SJCRH30 (cell line): Measurements from ENCODE around the gene ZNF106. TPM values are rescaled to one million over a fixed set of nuclear protein-coding genes. Genes with fewer than 3 reads are reported as not detected.

ENCODE experiments used
- DNase-seq, 2 experiments: peaks; one replicate each; pipeline ENCODE4 v3.0.0-alpha.2; 2015 to 2020
- H3K27ac ChIP-seq: fragments of 250-450 bp; sonication (Bioruptor Pico); 2 replicates; pipeline ENCODE4 v1.5.1; 2020; ENCODE audit warnings: mild to moderate bottlenecking, moderate library complexity
- H3K27me3 ChIP-seq: fragments of 250-450 bp; sonication (Bioruptor Pico); 2 replicates; pipeline ENCODE4 v1.5.1; 2020; ENCODE audit warnings: mild to moderate bottlenecking, moderate library complexity
- H3K36me3 ChIP-seq: fragments of 250-450 bp; sonication (Bioruptor Pico); 2 replicates; pipeline ENCODE4 v1.5.1; 2020; ENCODE audit warnings: mild to moderate bottlenecking, moderate library complexity
- H3K4me1 ChIP-seq: fragments of 250-450 bp; sonication (Bioruptor Pico); 2 replicates; pipeline ENCODE4 v1.5.1; 2020; ENCODE audit warnings: mild to moderate bottlenecking, moderate library complexity
- H3K4me3 ChIP-seq: fragments of 250-450 bp; sonication (Bioruptor Pico); 2 replicates; pipeline ENCODE4 v1.5.1; 2020; ENCODE audit warnings: mild to moderate bottlenecking, moderate library complexity
- H3K9me3 ChIP-seq: fragments of 250-450 bp; sonication (Bioruptor Pico); replicated peaks from 2 replicates; pipeline ENCODE4 v1.5.1; 2020; ENCODE audit warnings: mild to moderate bottlenecking, moderate library complexity
- total RNA-seq: library from RNA; depleted of rRNA; stranded (reverse); fragments of >200 nt; shearing (Covaris generic); gene quantifications from 2 replicates; pipeline ENCODE4 v1.2.3, GENCODE V29; 2014

The ZNF106 gene
- total RNA-seq, 1 experiment from 2014 or later: 86.2 TPM

GRCh38 chr15:42456531-42456930 lies 34.4 kb downstream of the ZNF106 start:
- no peak for DNase-seq
- Histone ChIP-seq H3K36me3 (peaks cover 9% of the 10 kb centered on the region), H3K4me1 (peaks cover 11% of the 10 kb centered on the region), H3K9me3 (no peaks in the 10 kb centered on the region), H3K27ac (peak overlapping the region; percentile 75), H3K4me3 (peak overlapping the region; percentile 37), H3K27me3 (no peaks in the 10 kb centered on the region)

GRCh38 chr15:42453826-42454225 lies 37.1 kb downstream of the ZNF106 start:
- H3K36me3 ChIP-seq: peaks cover 36% of the 10 kb centered on the region
- H3K4me1 ChIP-seq: peaks cover 10% of the 10 kb centered on the region
- DNase-seq: no peak

GRCh38 chr15:42450425-42450790 lies 40.5 kb downstream of the ZNF106 start:
- Histone ChIP-seq H3K9me3 (no peaks in the 10 kb centered on the region), H3K36me3 (peaks cover 66% of the 10 kb centered on the region), H3K4me3 (no peak overlapping the region), H3K27me3 (no peaks in the 10 kb centered on the region), H3K27ac (no peak overlapping the region), H3K4me1 (no peaks in the 10 kb centered on the region)
- no peak for DNase-seq

More at GRCh38 chr15:42453826-42454225, 37.1 kb downstream of the ZNF106 start:
- H3K9me3 ChIP-seq: no peaks in the 10 kb centered on the region
- H3K4me3 ChIP-seq: no peak overlapping the region
- no peaks in the 10 kb centered on the region for H3K27me3 ChIP-seq
- H3K27ac ChIP-seq: no peak overlapping the region

- H3K4me3 ChIP-seq: no peak overlapping the region
Measured at GRCh38 chr15:42449770-42450424, 41.0 kb downstream of the ZNF106 start.

GRCh38 chr15:42448281-42448680 lies 42.7 kb downstream of the ZNF106 start:
- H3K27ac ChIP-seq: no peak overlapping the region
- peaks cover 80% of the 10 kb centered on the region for H3K36me3 ChIP-seq
- no peaks in the 10 kb centered on the region for H3K9me3 ChIP-seq
- no peak for DNase-seq
- H3K4me1 ChIP-seq: no peaks in the 10 kb centered on the region
- H3K27me3 ChIP-seq: no peaks in the 10 kb centered on the region
- H3K4me3 ChIP-seq: no peak overlapping the region

More at GRCh38 chr15:42449770-42450424, 41.0 kb downstream of the ZNF106 start:
- H3K9me3 ChIP-seq: no peaks in the 10 kb centered on the region
- DNase-seq: no peak
- peaks cover 69% of the 10 kb centered on the region for H3K36me3 ChIP-seq
- H3K27ac ChIP-seq: no peak overlapping the region
- H3K27me3 ChIP-seq: no peaks in the 10 kb centered on the region
- no peaks in the 10 kb centered on the region for H3K4me1 ChIP-seq

GRCh38 chr15:42447599-42447998 lies 43.3 kb downstream of the ZNF106 start:
- no peak overlapping the region for H3K27ac ChIP-seq
- peaks cover 86% of the 10 kb centered on the region for H3K36me3 ChIP-seq
- no peaks in the 10 kb centered on the region for H3K27me3 ChIP-seq
- H3K4me1 ChIP-seq: no peaks in the 10 kb centered on the region
- H3K9me3 ChIP-seq: no peaks in the 10 kb centered on the region
- H3K4me3 ChIP-seq: no peak overlapping the region
- no peak for DNase-seq

GRCh38 chr15:42445551-42445950 lies 45.4 kb downstream of the ZNF106 start:
- Histone ChIP-seq H3K4me3 (no peak overlapping the region), H3K9me3 (no peaks in the 10 kb centered on the region), H3K36me3 (peaks cover 85% of the 10 kb centered on the region), H3K27ac (no peak overlapping the region), H3K27me3 (no peaks in the 10 kb centered on the region), H3K4me1 (no peaks in the 10 kb centered on the region)
- DNase-seq: no peak

GRCh38 chr15:42444415-42445063 lies 46.4 kb downstream of the ZNF106 start:
- H3K27me3 ChIP-seq: no peaks in the 10 kb centered on the region
- peaks cover 84% of the 10 kb centered on the region for H3K36me3 ChIP-seq
- peak; percentile 34 to 50 for DNase-seq
- no peaks in the 10 kb centered on the region for H3K9me3 ChIP-seq
- no peaks in the 10 kb centered on the region for H3K4me1 ChIP-seq
- H3K27ac ChIP-seq: no peak overlapping the region
- no peak overlapping the region for H3K4me3 ChIP-seq

GRCh38 chr15:42427429-42428223 lies 63.3 kb downstream of the ZNF106 start:
- Histone ChIP-seq H3K36me3 (peaks cover 79% of the 10 kb centered on the region), H3K4me1 (peaks cover 18% of the 10 kb centered on the region), H3K4me3 (no peak overlapping the region), H3K27me3 (no peaks in the 10 kb centered on the region), H3K9me3 (no peaks in the 10 kb centered on the region), H3K27ac (peak overlapping the region; percentile 45)
- DNase-seq: peak; percentile 62 to 65

GRCh38 chr15:42421376-42421775 lies 69.6 kb downstream of the ZNF106 start:
- no peaks in the 10 kb centered on the region; the same call in 1 of the 2 replicates for H3K4me1 ChIP-seq
- no peaks in the 10 kb centered on the region for H3K27me3 ChIP-seq
- H3K36me3 ChIP-seq: peaks cover 81% of the 10 kb centered on the region
- H3K9me3 ChIP-seq: no peaks in the 10 kb centered on the region
- DNase-seq: no peak
- no peak overlapping the region for H3K27ac ChIP-seq
- H3K4me3 ChIP-seq: no peak overlapping the region

GRCh38 chr15:42419369-42419768 lies 71.6 kb downstream of the ZNF106 start:
- peaks cover 75% of the 10 kb centered on the region for H3K36me3 ChIP-seq
- no peaks in the 10 kb centered on the region for H3K4me1 ChIP-seq

GRCh38 chr15:42413920-42414319 lies 77.0 kb downstream of the ZNF106 start:
- peaks cover 43% of the 10 kb centered on the region for H3K36me3 ChIP-seq
- H3K27ac ChIP-seq: no peak overlapping the region
- no peak for DNase-seq
- no peaks in the 10 kb centered on the region for H3K9me3 ChIP-seq
- no peaks in the 10 kb centered on the region for H3K4me1 ChIP-seq
- H3K4me3 ChIP-seq: no peak overlapping the region
- no peaks in the 10 kb centered on the region for H3K27me3 ChIP-seq

More at GRCh38 chr15:42419369-42419768, 71.6 kb downstream of the ZNF106 start:
- Histone ChIP-seq H3K27ac (no peak overlapping the region), H3K4me3 (no peak overlapping the region), H3K27me3 (no peaks in the 10 kb centered on the region), H3K9me3 (no peaks in the 10 kb centered on the region)
- no peak for DNase-seq

- H3K27ac ChIP-seq: no peak overlapping the region
- no peak for DNase-seq
- H3K4me3 ChIP-seq: no peak overlapping the region
- H3K27me3 ChIP-seq: no peaks in the 10 kb centered on the region
- no peaks in the 10 kb centered on the region for H3K4me1 ChIP-seq
- peaks cover 32% of the 10 kb centered on the region for H3K36me3 ChIP-seq
- H3K9me3 ChIP-seq: no peaks in the 10 kb centered on the region
Measured at GRCh38 chr15:42411884-42412283, 79.1 kb downstream of the ZNF106 start.

- Histone ChIP-seq H3K9me3 (no peaks in the 10 kb centered on the region), H3K27me3 (no peaks in the 10 kb centered on the region), H3K27ac (no peak overlapping the region), H3K36me3 (peaks cover 13% of the 10 kb centered on the region), H3K4me3 (no peak overlapping the region), H3K4me1 (no peaks in the 10 kb centered on the region)
- DNase-seq: no peak
Measured at GRCh38 chr15:42409011-42409410, 81.9 kb downstream of the ZNF106 start.

- Histone ChIP-seq H3K27ac (no peak overlapping the region), H3K4me1 (no peaks in the 10 kb centered on the region), H3K4me3 (no peak overlapping the region), H3K27me3 (no peaks in the 10 kb centered on the region), H3K36me3 (peaks cover 10% of the 10 kb centered on the region), H3K9me3 (no peaks in the 10 kb centered on the region)
- DNase-seq: no peak
Measured at GRCh38 chr15:42408178-42408577, 82.8 kb downstream of the ZNF106 start.
